Stimulated activated CD4-positive, alpha-beta T cell treated with anti-CD3 and anti-CD28 coated beads, Interleukin-4, amount 100 ng/mL, for 4 hours (primary cell): ENCODE results near the gene B3GNT9.

Source experiments
- DNase-seq, 2 experiments: peaks; one replicate each; pipeline ENCODE4 v3.0.0-alpha.2; 2020

B3GNT9 gene

GRCh38 chr16:67166110-67166547 lies 15.3 kb upstream of the B3GNT9 start:
- DNase-seq: no peak

- no peak for DNase-seq
Observed at GRCh38 chr16:67165121-67166078, 14.6 kb upstream of the B3GNT9 start.

- DNase-seq: no peak
Observed at GRCh38 chr16:67164599-67165061, 13.8 kb upstream of the B3GNT9 start, which contains the start of gene HSF4. Gene HSF4 (plus strand): TSS chr16:67164745. CDS start chr16:67164812, 67 bp downstream.

GRCh38 chr16:67163999-67164558 lies 13.3 kb upstream of the B3GNT9 start:
- no peak for DNase-seq

GRCh38 chr16:67163164-67163998 lies 12.6 kb upstream of the B3GNT9 start:
- peak in 1 of 2 experiments; percentile 40 for DNase-seq

GRCh38 chr16:67162506-67163163 lies 11.8 kb upstream of the B3GNT9 start:
- DNase-seq: no peak

- DNase-seq: no peak
Observed at GRCh38 chr16:67161595-67162058, 10.8 kb upstream of the B3GNT9 start.

GRCh38 chr16:67158637-67159600 lies 8.1 kb upstream of the B3GNT9 start:
- peak; percentile 67 to 83 for DNase-seq

GRCh38 chr16:67157892-67158635 lies 7.3 kb upstream of the B3GNT9 start:
- DNase-seq: no peak

- DNase-seq: no peak
Observed at GRCh38 chr16:67157106-67157748, 6.4 kb upstream of the B3GNT9 start.

- DNase-seq: no peak
Observed at GRCh38 chr16:67156143-67156844, 5.5 kb upstream of the B3GNT9 start.

- peak; percentile 70 to 83 for DNase-seq
Observed at GRCh38 chr16:67155295-67156142, 4.7 kb upstream of the B3GNT9 start.

- no peak for DNase-seq
Observed at GRCh38 chr16:67154578-67155294, 3.9 kb upstream of the B3GNT9 start.

GRCh38 chr16:67151431-67152097 lies 766 bp upstream of the B3GNT9 start:
- DNase-seq: no peak

- DNase-seq: peak in 1 of 2 experiments; percentile 74
Observed at GRCh38 chr16:67150047-67150832, 558 bp downstream of the B3GNT9 start.
